GM18499 (cell line): ENCODE results near the gene CATSPER3.
"Not testable (repeated sequence)": the region's sequence is repeated elsewhere in the genome, so short reads cannot be mapped to it uniquely, and the experiment has no call there.

ENCODE experiments used
- ATAC-seq: cut with Tn5 transposase; IDR thresholded peaks from one replicate; pipeline ENCODE4 v1.9.1; 2021; ENCODE audit warnings: moderate number of reproducible peaks; ENCODE audit not compliant: insufficient read depth, unreplicated experiment

CATSPER3 gene

GRCh38 chr5:134969166-134969565, 1.5 kb downstream of the CATSPER3 start:
- no peak for ATAC-seq

GRCh38 chr5:134975078-134975715, 7.5 kb downstream of the CATSPER3 start:
- ATAC-seq, result no peak

- ATAC-seq, result no peak
Measured at GRCh38 chr5:134975843-134976242, 8.1 kb downstream of the CATSPER3 start.

- no peak for ATAC-seq
Measured at GRCh38 chr5:134976841-134977240, 9.1 kb downstream of the CATSPER3 start.

- ATAC-seq, result no peak
Measured at GRCh38 chr5:134979416-134979815, 11.7 kb downstream of the CATSPER3 start.

- ATAC-seq, result no peak
Measured at GRCh38 chr5:134982230-134982629, 14.5 kb downstream of the CATSPER3 start.

GRCh38 chr5:134989266-134989830, 21.6 kb downstream of the CATSPER3 start:
- no peak for ATAC-seq

- ATAC-seq, result not testable (repeated sequence)
Measured at GRCh38 chr5:134990183-134990582, 22.5 kb downstream of the CATSPER3 start.

- no peak for ATAC-seq
Measured at GRCh38 chr5:134992148-134992547, 24.4 kb downstream of the CATSPER3 start.

- ATAC-seq, result no peak
Measured at GRCh38 chr5:134993161-134993560, 25.5 kb downstream of the CATSPER3 start.

- ATAC-seq, result no peak
Measured at GRCh38 chr5:134994560-134995156, 27.0 kb downstream of the CATSPER3 start.

GRCh38 chr5:134995850-134996402, 28.2 kb downstream of the CATSPER3 start:
- no peak for ATAC-seq

GRCh38 chr5:134997015-134997414, 29.3 kb downstream of the CATSPER3 start:
- ATAC-seq, result no peak

GRCh38 chr5:134998068-134998467, 30.4 kb downstream of the CATSPER3 start:
- ATAC-seq, result not testable (repeated sequence)

- ATAC-seq, result no peak
Measured at GRCh38 chr5:135004376-135004775, 36.7 kb downstream of the CATSPER3 start.

- ATAC-seq, result no peak
Measured at GRCh38 chr5:135005076-135005475, 37.4 kb downstream of the CATSPER3 start.

- ATAC-seq, result no peak
Measured at GRCh38 chr5:135007305-135007704, 39.6 kb downstream of the CATSPER3 start.

GRCh38 chr5:135007749-135008363, 40.1 kb downstream of the CATSPER3 start:
- ATAC-seq, result no peak

GRCh38 chr5:135008556-135008955, 40.8 kb downstream of the CATSPER3 start:
- no peak for ATAC-seq

- ATAC-seq, result no peak
Measured at GRCh38 chr5:135008981-135009735, 41.5 kb downstream of the CATSPER3 start.
